ENCODE measurements around the gene LIMS1. TPM values are rescaled to one million over a fixed set of nuclear protein-coding genes. Genes with fewer than 3 reads are reported as not detected.
"Not testable (repeated sequence)": the region's sequence is repeated elsewhere in the genome, so short reads cannot be mapped to it uniquely, and the experiment has no call there.

The LIMS1 gene
- total and polyA plus RNA-seq, 10 donors = 8.9 to 104 (median 61.2) TPM

DNA sequence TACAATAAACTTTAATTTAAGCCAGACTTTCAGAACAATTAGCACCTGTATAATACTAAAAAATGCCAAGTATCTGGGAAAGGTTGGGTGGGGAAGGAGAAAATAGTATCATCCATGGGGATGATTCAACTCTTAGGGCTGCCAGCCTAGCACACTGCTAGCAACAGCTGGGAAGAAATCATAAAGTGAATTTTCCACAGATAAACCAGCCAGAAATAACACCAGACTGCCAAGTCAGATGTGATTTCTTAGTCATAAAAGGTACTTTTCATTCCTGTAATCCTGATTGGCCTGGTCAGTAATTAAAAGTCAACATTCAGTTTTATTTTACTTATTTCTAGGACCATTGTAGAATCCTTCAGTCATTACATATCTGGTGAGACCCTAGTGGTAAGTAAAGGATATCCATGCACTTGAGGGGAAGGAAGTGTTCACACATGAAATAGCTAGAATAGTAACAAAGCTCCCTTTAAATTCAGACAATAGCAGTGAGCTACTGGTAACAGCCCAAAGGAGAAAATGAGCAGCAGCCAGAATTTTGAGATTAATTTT lies 59.4 kb downstream of the LIMS1 start:
- TF ChIP-seq POLR2AphosphoS5 (IDR thresholded peaks at IDR 0.05) (no peak), POLR2A (IDR thresholded peaks at IDR 0.05) (no peak)
- TF ChIP-seq, protein P1, sequence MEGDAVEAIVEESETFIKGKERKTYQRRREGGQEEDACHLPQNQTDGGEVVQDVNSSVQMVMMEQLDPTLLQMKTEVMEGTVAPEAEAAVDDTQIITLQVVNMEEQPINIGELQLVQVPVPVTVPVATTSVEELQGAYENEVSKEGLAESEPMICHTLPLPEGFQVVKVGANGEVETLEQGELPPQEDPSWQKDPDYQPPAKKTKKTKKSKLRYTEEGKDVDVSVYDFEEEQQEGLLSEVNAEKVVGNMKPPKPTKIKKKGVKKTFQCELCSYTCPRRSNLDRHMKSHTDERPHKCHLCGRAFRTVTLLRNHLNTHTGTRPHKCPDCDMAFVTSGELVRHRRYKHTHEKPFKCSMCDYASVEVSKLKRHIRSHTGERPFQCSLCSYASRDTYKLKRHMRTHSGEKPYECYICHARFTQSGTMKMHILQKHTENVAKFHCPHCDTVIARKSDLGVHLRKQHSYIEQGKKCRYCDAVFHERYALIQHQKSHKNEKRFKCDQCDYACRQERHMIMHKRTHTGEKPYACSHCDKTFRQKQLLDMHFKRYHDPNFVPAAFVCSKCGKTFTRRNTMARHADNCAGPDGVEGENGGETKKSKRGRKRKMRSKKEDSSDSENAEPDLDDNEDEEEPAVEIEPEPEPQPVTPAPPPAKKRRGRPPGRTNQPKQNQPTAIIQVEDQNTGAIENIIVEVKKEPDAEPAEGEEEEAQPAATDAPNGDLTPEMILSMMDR (IDR thresholded peaks at IDR 0.05 in 8 of 11, conservative IDR thresholded peaks at IDR 0.05 in 3 of 11) = no peak
- no peaks in the 10 kb centered on the region for H3K36me3 ChIP-seq
- intact Hi-C loops (cut with DNase I; ENCODE audit: low total_unique reads) = no loop called here
- peaks cover 0 to 12% (median 0%) of the 10 kb centered on the region in 7 donors for H3K27me3 ChIP-seq (replicated peaks in 1 of 7)
- H3K4me1 ChIP-seq = peaks cover 10 to 89% (median 69%) of the 10 kb centered on the region in 6 donors
- H3K4me3 ChIP-seq = no peak overlapping the region
- no peaks in the 10 kb centered on the region for H3K9me3 ChIP-seq
- DNase-seq = no peak
- H3K27ac ChIP-seq = peak overlapping the region in 7 of 8 donors; percentile 24 to 79 (median 72)

GRCh38 chr2:108594132-108594981 lies 60.1 kb downstream of the LIMS1 start:
- no peak for TF ChIP-seq POLR2A (IDR thresholded peaks at IDR 0.05)
- TF ChIP-seq, protein P1 (IDR thresholded peaks at IDR 0.05 in 8 of 11, conservative IDR thresholded peaks at IDR 0.05 in 3 of 11) = peak in 1 of 11 experiments; percentile 4
- peak in 1 of 3 donors; percentile 20 for TF ChIP-seq POLR2AphosphoS5 (IDR thresholded peaks at IDR 0.05)
- Histone ChIP-seq H3K27me3 (replicated peaks in 1 of 7) (peaks cover 0 to 12% (median 0%) of the 10 kb centered on the region in 7 donors), H3K9me3 (no peaks in the 10 kb centered on the region), H3K36me3 (no peaks in the 10 kb centered on the region), H3K4me1 (peaks cover 10 to 82% (median 62%) of the 10 kb centered on the region in 6 donors), H3K4me3 (no peak overlapping the region), H3K27ac (peak overlapping the region; percentile 3 to 79 (median 66))
- intact Hi-C loops (cut with DNase I; ENCODE audit: low total_unique reads) = no loop called here
- DNase-seq = no peak
- 18 to 26% (median 19%) methylated on average over 7 of the region's 7 CpGs for WGBS, 5 donors

DNA sequence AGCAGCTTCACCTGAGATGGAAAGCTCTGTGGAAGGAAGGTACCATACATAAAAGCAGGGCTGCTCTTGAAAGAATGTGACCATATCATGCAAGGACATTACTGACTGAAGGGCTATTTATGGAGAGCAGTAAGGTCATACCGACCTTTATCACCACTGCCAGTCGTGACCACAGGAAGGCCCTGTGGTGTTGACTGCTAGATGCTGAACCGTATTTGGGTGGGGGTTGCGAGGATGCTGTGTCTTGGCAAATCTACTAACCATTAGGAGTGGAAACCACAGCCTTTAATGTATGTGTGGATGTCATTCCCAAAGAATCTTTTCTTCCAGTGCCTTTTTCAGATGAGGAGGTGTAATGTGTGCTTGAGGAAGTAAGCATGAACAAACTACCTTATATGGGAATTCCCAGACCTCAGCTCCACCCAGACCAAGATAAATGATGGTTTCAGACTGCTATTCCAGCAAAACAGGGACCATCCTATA lies 60.8 kb downstream of the LIMS1 start:
- intact Hi-C loops (cut with DNase I; ENCODE audit: low total_unique reads) = no loop called here

DNA sequence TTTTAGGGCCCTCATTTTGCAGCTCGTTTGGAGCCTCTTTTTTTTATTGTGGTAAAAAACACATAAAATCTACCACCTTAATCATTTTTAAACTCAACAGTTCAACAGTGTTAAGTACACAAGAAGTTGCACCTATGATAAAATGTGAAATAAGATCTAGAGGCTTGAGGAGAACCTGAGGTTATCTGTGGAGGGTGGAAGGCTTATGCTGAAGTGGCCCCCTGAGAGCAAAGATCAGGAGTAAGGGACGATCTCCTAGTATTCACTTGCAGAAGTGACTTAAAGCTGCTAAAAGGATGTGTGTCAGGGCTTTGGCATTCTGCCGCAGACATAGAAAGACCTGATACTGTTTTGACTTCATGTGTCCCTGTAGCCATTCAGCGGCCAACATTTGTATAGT lies 61.5 kb downstream of the LIMS1 start:
- H3K9me3 ChIP-seq; H3K36me3 ChIP-seq; intact Hi-C loops (cut with DNase I; ENCODE audit: low total_unique reads); DNase-seq; H3K4me3 ChIP-seq: not testable (repeated sequence)
- 44 to 59% (median 50%) methylated on average over 2 to 4 of the region's 4 CpGs for WGBS, 5 donors
- Histone ChIP-seq H3K27me3 (replicated peaks in 1 of 7) (peaks cover 0 to 12% (median 0%) of the 10 kb centered on the region in 7 donors), H3K4me1 (peaks cover 10 to 68% (median 49%) of the 10 kb centered on the region in 6 donors), H3K27ac (peak overlapping the region in 4 of 8 donors; percentile 20 to 79 (median 67))

More for the DNA sequence above, 60.8 kb downstream of the LIMS1 start:
- Histone ChIP-seq H3K4me3 (no peak overlapping the region), H3K4me1 (peaks cover 10 to 75% (median 55%) of the 10 kb centered on the region in 6 donors), H3K27ac (peak overlapping the region; percentile 3 to 79 (median 66)), H3K27me3 (replicated peaks in 1 of 7) (peaks cover 0 to 12% (median 0%) of the 10 kb centered on the region in 7 donors), H3K9me3 (no peaks in the 10 kb centered on the region), H3K36me3 (no peaks in the 10 kb centered on the region)
- 9 to 26% (median 19%) methylated on average over 4 of the region's 4 CpGs for WGBS, 5 donors
- no peak for TF ChIP-seq POLR2AphosphoS5 (IDR thresholded peaks at IDR 0.05)
- TF ChIP-seq, protein P1 (IDR thresholded peaks at IDR 0.05 in 8 of 11, conservative IDR thresholded peaks at IDR 0.05 in 3 of 11) = no peak
- TF ChIP-seq POLR2A (IDR thresholded peaks at IDR 0.05) = no peak
- no peak for DNase-seq
